GM21423 (cell line): ENCODE data around the gene MISP.

ENCODE experiments used
- ATAC-seq: cut with Tn5 transposase; IDR thresholded peaks from one replicate; pipeline ENCODE4 v1.9.1; 2021; ENCODE audit warnings: mild to moderate bottlenecking, moderate library complexity; ENCODE audit not compliant: unreplicated experiment

MISP gene

DNA sequence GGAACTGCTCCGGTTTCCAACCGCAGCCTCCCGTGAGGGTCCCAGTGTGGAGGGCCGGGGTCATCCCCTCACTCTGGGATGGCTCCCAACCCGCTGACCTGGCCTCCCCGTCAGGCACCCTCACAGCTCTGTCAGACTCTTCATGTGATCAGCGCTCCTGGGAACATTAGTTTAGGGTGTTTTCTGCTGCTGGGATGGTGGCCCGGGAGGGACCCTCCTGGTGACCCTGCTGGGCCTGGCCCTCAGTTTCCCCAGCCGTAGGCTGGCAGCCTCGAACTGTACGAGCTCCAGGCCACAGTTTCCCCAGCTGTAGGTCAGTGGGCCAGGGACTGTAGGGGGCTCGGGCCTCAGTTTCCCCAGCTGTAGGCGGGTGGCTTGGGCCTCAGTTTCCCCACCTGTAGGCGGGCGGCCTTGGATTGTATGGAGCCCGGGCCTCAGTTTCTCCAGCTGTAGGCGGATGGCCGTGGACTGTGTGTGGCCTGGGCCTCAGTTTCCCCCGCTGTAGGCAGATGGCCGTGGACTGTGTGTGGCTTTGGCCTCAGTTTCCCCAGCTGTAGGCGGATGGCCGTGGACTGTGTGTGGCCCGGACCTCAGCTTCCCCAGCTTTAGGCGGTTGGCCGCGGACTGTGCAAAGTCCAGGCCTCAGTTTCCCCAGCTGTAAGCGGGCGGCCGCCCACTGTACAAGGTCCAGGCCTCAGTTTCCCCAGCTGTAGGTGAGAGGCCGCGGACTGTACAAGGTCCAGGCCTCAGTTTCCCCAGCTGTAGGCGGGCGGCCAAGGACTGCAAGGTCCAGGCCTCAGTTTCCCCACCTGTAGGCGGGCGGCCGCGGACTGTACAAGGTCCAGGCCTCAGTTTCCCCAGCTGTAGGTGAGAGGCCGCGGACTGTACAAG, 45.0 kb downstream of the MISP start:
- ATAC-seq, result no peak

DNA sequence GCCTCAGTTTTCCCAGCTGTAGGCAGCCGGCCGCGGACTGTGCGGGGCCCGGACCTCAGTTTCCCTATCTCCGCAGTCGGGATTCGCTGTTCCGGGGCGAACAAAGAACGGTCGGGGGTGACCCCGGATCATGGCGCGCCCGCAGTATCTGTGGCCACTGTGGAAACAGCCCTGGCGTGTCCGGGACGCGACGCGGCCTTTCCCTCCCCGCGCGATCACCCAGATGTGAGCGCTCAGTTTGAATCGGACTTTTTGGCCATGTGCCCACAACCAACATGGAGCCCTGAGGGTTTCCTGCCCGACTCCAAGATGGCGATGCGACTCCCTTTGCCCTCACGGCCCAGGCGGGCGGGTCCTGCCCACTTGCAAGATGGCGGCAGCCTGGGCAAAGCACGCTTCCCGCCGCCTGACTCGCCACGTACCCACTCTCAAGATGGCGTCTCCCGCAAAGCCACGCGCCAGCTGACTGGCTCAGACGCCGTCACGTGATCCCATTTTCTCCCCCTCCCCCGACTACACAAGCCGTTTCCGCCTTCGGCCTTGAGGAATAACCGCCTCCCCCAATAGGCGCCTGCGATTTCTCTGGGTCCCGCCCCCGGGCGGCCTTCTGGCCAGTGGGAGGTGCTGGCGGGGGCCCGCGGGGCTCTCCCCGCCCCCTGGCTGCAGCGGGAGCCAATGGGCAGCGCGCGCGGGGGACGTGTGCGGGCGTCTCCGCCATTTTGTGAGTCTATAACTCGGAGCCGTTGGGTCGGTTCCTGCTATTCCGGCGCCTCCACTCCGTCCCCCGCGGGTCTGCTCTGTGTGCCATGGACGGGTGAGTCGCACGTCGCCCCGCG, 46.0 kb downstream of the MISP start, which contains the start of gene PTBP1:
Gene PTBP1 (plus strand): TSS at position 761 of the 836 bp plus-strand sequence. CDS start 46 bp downstream, at position 807.
- ATAC-seq, result peak; percentile 80

DNA sequence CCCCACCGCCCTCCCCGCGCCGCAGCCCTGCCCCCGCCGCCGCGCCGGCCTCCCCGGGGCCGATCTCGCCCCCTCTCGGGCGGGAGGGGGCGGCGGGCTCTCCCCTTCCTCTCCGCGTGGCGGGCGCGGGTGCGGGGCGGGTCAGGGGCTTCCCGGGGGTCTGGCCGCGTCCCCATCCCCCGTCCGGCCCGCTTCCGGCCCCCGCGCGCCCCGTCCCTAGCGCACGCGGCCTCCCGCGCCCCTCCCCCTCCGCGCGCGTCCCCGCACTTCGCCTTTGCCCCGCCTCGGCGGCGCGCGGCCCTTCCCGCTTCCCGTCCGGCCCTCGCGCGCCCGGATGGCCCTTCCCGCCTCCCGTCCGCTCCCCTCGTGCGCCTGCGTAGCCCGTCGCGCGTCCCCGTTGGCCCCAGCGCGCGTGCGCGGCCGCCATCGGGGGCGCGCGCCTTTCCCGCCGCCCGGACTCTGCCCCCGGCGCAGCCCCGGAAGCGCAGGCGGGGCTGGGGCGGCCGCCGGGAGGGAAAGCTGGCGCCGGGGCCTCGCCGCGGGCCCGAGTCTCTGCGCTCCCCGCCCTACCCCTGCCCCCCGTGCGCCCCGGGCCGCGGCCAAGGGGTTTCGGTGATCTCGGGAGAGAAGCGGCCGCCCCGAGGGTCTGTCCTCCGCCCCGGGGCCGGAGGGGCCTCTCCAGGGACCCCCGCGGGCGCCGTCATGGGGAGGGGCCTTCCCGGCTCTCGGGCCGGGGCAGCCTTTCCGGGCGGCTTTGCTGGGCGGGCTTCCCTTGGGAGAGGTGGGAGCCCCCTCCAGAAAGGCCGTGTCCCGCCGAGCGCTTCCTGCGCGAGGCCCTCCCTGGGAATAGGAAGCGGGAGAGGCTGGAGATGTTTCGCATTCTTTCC, 46.9 kb downstream of the MISP start:
- ATAC-seq, result peak; percentile 41

- ATAC-seq, result no peak
Measured at GRCh38 chr19:798415-799075, 47.6 kb downstream of the MISP start.

DNA sequence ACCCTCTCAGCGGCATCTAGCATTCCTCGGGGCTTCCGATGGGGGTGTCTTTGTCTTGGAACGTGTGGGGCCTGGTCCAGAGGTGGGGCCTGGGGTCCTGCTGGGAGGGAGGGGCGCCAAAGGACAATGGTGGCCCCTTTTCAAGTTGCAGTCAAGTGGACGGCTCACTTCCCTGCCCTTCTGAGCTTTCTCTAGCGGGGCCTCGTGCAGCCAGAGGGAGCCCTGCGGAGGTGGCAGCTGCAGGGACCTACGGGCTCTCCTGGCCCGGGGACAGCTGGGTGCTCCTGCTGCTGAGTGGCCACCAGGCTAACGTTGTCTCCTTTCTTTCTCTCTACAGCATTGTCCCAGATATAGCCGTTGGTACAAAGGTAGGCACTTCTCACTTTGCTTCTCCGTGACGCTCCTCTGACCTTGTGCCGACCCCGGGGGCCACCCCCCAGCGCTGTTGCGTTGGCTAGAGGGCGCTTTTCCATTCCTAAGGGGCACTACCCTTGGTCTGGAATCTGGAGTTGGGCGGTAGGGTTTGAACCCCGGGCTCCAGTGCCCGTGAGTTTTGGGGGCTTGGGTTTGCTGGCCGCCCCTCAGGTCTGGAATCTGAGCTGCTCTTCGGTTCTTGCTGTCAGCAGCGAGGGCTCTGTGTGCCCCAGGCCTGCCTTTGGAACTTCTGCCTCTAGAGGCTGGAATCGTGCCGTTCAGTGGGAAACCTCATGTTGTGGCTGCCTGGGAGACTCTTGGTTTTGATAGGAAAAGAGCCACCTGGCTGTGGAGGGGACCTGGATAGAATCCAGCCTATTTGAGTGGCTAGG, 48.4 kb downstream of the MISP start:
- no peak for ATAC-seq

DNA sequence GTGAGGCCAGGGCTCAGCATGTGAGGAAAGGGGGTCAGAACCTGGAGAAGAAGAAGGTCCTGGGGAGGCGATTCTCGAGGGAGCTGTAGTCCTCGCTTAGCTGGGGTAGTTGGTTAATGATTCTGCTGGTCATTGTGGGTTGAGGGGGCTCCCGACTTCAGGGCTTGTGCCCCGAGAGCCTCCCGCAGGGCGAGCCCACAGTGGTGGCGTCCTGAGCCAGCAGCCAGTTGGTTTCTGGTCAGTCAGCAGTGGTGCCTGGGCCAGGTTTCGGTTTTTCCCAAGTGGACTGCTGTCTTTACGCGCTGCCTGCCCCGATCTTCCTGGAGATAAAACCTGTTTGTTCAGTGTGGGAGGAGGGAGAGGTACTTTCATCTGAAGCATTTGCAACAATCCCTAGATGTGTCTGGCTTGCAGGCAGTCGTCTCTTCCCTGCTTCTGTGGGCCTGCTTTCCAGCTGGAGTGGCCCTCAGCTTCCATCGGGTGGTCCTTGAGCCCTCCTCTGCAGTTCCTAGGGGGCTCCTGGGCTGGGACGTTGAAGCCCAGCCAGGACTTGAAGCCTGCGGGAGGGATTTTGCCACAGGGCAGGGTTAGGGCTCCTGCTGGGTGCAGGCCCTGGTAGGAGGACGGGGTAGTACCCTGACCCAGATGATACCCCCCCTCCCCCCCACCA, 49.6 kb downstream of the MISP start:
- ATAC-seq, result no peak

DNA sequence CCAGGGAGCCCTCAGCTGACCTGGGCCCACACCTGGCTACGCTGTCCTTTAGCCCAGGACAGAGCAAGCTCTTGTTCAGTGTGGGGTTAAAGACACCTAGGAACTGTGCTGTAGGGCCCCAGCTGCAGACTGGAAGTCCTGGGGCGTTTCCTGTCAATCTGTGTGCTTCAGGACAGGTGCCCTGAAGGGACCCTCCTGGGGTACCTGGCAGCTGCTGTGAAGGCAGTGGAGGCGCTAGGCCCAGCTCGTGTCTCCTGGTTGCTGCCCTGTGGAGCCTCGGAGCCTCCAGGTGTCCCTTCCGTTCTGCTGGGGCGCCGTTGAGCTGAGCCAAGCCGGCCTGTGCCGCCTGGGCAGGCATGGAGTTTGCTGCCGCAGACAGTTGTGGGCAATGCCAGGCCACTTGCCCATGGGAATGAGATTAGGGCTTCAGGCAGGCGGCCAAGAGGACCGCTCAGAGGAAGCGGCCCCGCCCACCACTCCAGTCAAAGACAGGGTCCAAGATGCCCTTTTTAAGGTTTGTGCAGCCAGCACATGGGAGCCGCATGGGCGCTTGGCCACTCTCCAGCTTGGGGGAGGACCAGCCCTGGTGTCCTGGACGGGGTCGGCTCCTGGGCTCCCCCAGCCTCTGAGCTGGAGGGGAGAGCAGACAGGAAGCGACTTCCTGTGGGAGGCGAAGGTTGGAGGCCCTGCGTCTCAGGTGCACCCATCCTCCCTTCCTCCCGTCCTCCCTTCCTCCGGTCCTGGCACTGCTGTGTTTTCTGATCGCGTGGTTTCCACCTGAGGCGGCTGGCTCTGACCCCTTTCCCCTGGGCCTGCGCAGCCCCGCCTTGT, 50.3 kb downstream of the MISP start:
- ATAC-seq, result no peak

- no peak for ATAC-seq
Measured at GRCh38 chr19:801861-802497, 51.1 kb downstream of the MISP start.

DNA sequence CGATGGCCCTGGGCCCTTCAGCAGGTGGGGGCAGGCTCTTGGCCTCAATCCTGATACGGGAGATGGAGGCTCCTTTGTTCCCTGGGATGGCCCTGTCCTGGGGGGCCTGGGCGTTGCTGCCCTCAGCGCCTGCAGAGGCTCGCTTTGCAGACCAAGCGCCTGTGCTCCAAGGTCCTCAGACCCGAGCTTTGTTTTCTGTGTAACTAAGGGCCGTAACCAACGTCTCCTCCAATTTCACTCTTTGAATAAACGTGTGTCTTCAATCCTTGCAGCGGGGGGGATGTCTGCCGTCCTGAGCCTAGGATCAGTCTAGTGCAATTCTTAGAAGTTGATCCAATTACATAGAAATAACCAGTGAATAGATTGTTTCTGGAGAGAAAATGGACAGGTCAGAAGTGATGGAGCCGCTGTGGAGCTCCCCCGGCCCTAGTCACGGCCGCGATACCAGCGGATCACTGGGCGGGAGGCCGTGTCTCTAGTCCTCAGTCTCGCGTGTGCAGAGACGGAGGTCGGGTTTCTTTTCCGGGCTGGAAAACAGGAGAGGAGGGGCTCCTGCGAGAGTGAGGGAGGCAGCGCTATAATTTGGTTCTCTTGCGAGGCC, 51.7 kb downstream of the MISP start:
- ATAC-seq, result no peak

GRCh38 chr19:803099-803561, 52.2 kb downstream of the MISP start:
- no peak for ATAC-seq

DNA sequence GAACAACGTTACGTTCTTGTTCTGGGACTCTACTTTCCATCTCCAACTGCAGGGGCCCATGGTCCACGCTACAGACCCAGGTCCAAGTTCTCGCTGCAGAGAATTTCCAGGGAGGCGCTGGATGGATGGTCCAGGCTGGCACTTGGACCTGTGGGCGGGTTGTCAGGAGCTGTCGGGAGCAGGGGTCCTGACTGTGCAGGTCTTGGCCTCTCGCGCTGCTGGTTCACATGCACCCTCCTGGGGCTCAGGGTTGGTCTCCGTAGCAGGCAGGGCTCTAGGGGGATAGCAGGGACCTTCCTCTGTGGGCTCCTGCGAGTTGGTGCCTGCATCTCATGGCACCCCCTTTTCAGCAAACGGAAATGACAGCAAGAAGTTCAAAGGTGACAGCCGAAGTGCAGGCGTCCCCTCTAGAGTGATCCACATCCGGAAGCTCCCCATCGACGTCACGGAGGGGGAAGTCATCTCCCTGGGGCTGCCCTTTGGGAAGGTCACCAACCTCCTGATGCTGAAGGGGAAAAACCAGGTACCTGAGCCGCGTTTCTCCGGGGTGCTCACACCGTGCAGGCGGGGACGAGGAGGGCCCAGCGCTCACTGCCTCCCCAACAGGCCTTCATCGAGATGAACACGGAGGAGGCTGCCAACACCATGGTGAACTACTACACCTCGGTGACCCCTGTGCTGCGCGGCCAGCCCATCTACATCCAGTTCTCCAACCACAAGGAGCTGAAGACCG, 52.9 kb downstream of the MISP start:
- ATAC-seq, result no peak

- no peak for ATAC-seq
Measured at GRCh38 chr19:804419-805165, 53.7 kb downstream of the MISP start.

DNA sequence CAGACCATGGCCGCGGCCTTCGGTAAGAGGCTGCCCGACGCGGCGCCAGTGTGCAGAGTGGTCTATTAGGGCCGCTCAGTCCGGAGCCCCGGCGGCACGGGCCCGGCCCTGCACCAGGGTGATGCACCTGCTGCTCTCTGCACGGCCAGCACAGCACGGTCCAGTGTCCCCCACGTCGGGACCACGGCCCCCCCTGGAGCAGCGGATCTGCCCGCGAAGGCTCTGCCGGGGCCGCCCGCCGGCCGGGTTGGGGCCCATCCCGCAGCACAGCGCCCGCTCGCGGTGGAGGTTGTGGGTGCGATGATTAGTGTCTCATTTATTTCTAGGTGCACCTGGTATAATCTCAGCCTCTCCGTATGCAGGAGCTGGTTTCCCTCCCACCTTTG, 54.2 kb downstream of the MISP start:
- ATAC-seq, result no peak

GRCh38 chr19:805600-806550, 55.0 kb downstream of the MISP start:
- no peak for ATAC-seq
